Neural cell (in vitro differentiated cells): Measurements from ENCODE around the gene PTCH1. TPM values are rescaled to one million over a fixed set of nuclear protein-coding genes. Genes with fewer than 3 reads are reported as not detected.

Source experiments
- H2AFZ ChIP-seq: fragments of 200-600, 300-800 bp; sonication (generic), shearing (Covaris generic); 2 replicates; pipeline ENCODE4 v1.6.0; 2014; ENCODE audit warnings: low read depth, mild to moderate bottlenecking, antibody characterized with exemption, low read length, moderate library complexity
- H3F3A ChIP-seq: fragments of 200-600 bp; shearing (Covaris generic); 2 replicates; pipeline ENCODE4 v1.6.1; 2016; ENCODE audit warnings: mild to moderate bottlenecking, moderate library complexity, mixed read lengths, antibody characterized with exemption, low read length; ENCODE audit not compliant: insufficient read depth, poor library complexity, severe bottlenecking
- H3K27ac ChIP-seq: fragments of 200-600, 300-800 bp; sonication (generic), shearing (Covaris generic); 2 replicates; pipeline ENCODE4 v1.5.1; 2014; ENCODE audit warnings: mild to moderate bottlenecking, low read length, moderate library complexity
- H3K27me3 ChIP-seq: fragments of 300-800, 200-600 bp; sonication (generic), shearing (Covaris generic); 2 replicates; pipeline ENCODE4 v1.6.0; 2014; ENCODE audit warnings: mild to moderate bottlenecking, low read depth, low read length, moderate library complexity; ENCODE audit not compliant: insufficient read depth
- H3K36me3 ChIP-seq: fragments of 300-800, 200-600 bp; sonication (generic), shearing (Covaris generic); 2 replicates; pipeline ENCODE4 v1.5.1; 2014; ENCODE audit warnings: mild to moderate bottlenecking, antibody characterized with exemption, low read length, moderate library complexity; ENCODE audit not compliant: insufficient read depth
- H3K4me2 ChIP-seq: fragments of 300-800, 200-600 bp; sonication (generic), shearing (Covaris generic); 2 replicates; pipeline ENCODE4 v1.6.0; 2014; ENCODE audit warnings: mild to moderate bottlenecking, low read length
- H3K4me3 ChIP-seq: fragments of 300-800, 200-600 bp; sonication (generic), shearing (Covaris generic); 2 replicates; pipeline ENCODE4 v1.5.1; 2014; ENCODE audit warnings: mild to moderate bottlenecking, low read length, moderate library complexity
- H3K79me2 ChIP-seq: fragments of 200-600 bp; shearing (Covaris generic); replicated peaks from 2 replicates; pipeline ENCODE4 v1.6.0; 2014; ENCODE audit warnings: mild to moderate bottlenecking, low read length, moderate library complexity; ENCODE audit not compliant: insufficient read depth
- H3K9ac ChIP-seq: fragments of 300-800, 200-600 bp; sonication (generic), shearing (Covaris generic); 2 replicates; pipeline ENCODE4 v1.6.1; 2016; ENCODE audit warnings: mild to moderate bottlenecking, low read length, mixed read lengths
- H3K9me2 ChIP-seq: fragments of 200-600 bp; shearing (Covaris generic); 2 replicates; pipeline ENCODE4 v1.6.1; 2016; ENCODE audit warnings: mild to moderate bottlenecking, low read length, mixed read lengths; ENCODE audit not compliant: insufficient read depth
- H3K9me3 ChIP-seq: fragments of 200-600, 300-800 bp; sonication (generic), shearing (Covaris generic); 2 replicates; pipeline ENCODE4 v1.6.1; 2016; ENCODE audit warnings: mild to moderate bottlenecking, mixed run types, low read length, moderate library complexity, mixed read lengths
- H4K20me1 ChIP-seq: fragments of 200-600 bp; shearing (Covaris generic); 2 replicates; pipeline ENCODE4 v1.6.1; 2016; ENCODE audit warnings: mild to moderate bottlenecking, mixed run types; ENCODE audit not compliant: insufficient read depth
- EP300 ChIP-seq: fragments of 450-650 bp; conservative IDR thresholded peaks from 2 replicates; pipeline ENCODE4 v1.6.1; 2014; ENCODE audit warnings: antibody characterized with exemption, mild to moderate bottlenecking, moderate library complexity; ENCODE audit not compliant: poor library complexity, severe bottlenecking
- EZH2 ChIP-seq: fragments of 200-600, 300-800 bp; shearing (Covaris generic), sonication (generic); IDR thresholded peaks from 2 replicates; pipeline ENCODE4 v1.6.1; 2014; ENCODE audit warnings: antibody characterized with exemption, low read length, borderline replicate concordance, mild to moderate bottlenecking; ENCODE audit not compliant: insufficient read depth, poor library complexity, severe bottlenecking
- MXI1 ChIP-seq: fragments of 450-650 bp; conservative IDR thresholded peaks from 2 replicates; pipeline ENCODE4 v1.6.1; 2014; ENCODE audit warnings: antibody characterized with exemption, mild to moderate bottlenecking; ENCODE audit not compliant: poor library complexity, severe bottlenecking
- POLR2AphosphoS5 ChIP-seq: IDR thresholded peaks from 2 replicates; pipeline ENCODE4 v1.6.1; 2012
- RAD21 ChIP-seq: fragments of 450-650 bp; conservative IDR thresholded peaks from 2 replicates; pipeline ENCODE4 v1.6.1; 2014; ENCODE audit warnings: antibody characterized with exemption, mild to moderate bottlenecking, moderate library complexity
- SMC3 ChIP-seq: fragments of 450-650 bp; conservative IDR thresholded peaks from 2 replicates; pipeline ENCODE4 v1.6.1; 2014; ENCODE audit warnings: antibody characterized with exemption, mild to moderate bottlenecking, moderate library complexity; ENCODE audit not compliant: poor library complexity
- TAF1 ChIP-seq: IDR thresholded peaks from 2 replicates; pipeline ENCODE4 v1.6.1; 2012; ENCODE audit warnings: low read depth
- polyA plus RNA-seq: library from polyadenylated mRNA; depleted of rRNA; stranded (reverse); fragments of >200 nt; gene quantifications from 2 replicates; pipeline ENCODE4 v1.2.3, GENCODE V29; 2014
- TF ChIP-seq, protein P1 (sequence below): IDR thresholded peaks from 2 replicates; pipeline ENCODE4 v1.6.1; 2012; ENCODE audit warnings: borderline replicate concordance
- TF ChIP-seq, protein P2 (sequence below): fragments of 450-650 bp; IDR thresholded peaks from 2 replicates; pipeline ENCODE4 v1.5.1; 2014; ENCODE audit warnings: antibody characterized with exemption, mild to moderate bottlenecking, moderate library complexity; ENCODE audit not compliant: poor library complexity, severe bottlenecking

Gene PTCH1
- polyA plus RNA-seq, 1 donor from 2014 or later: 15.6 TPM

DNA sequence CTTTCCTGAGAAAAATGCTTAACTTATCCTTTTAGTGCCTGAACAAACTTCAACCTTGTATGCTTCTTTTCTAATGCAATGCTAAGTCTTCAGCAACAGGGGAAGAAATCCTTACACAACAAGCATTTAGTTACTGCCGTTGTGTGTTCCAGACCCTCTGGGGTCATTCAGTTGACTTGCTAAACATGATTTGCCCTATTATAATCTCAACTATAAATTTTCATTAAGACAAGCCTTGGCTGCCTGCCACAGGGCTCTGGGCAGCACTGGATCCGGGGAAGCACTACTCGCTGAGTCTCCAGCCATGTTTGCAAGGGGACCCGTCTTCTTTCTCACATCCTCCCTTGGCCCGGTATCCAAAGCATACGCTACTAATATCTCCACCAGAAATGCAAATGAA lies 58.1 kb downstream of the PTCH1 start:
- no peak overlapping the region for H3K9ac ChIP-seq
- H3K4me3 ChIP-seq: no peak overlapping the region
- peaks cover 4% of the 10 kb centered on the region for H3F3A ChIP-seq
- TF ChIP-seq POLR2AphosphoS5 (no peak), EP300 (no peak), RAD21 (no peak), MXI1 (no peak), EZH2 (no peak), TAF1 (no peak), SMC3 (no peak)
- TF ChIP-seq, protein P1, sequence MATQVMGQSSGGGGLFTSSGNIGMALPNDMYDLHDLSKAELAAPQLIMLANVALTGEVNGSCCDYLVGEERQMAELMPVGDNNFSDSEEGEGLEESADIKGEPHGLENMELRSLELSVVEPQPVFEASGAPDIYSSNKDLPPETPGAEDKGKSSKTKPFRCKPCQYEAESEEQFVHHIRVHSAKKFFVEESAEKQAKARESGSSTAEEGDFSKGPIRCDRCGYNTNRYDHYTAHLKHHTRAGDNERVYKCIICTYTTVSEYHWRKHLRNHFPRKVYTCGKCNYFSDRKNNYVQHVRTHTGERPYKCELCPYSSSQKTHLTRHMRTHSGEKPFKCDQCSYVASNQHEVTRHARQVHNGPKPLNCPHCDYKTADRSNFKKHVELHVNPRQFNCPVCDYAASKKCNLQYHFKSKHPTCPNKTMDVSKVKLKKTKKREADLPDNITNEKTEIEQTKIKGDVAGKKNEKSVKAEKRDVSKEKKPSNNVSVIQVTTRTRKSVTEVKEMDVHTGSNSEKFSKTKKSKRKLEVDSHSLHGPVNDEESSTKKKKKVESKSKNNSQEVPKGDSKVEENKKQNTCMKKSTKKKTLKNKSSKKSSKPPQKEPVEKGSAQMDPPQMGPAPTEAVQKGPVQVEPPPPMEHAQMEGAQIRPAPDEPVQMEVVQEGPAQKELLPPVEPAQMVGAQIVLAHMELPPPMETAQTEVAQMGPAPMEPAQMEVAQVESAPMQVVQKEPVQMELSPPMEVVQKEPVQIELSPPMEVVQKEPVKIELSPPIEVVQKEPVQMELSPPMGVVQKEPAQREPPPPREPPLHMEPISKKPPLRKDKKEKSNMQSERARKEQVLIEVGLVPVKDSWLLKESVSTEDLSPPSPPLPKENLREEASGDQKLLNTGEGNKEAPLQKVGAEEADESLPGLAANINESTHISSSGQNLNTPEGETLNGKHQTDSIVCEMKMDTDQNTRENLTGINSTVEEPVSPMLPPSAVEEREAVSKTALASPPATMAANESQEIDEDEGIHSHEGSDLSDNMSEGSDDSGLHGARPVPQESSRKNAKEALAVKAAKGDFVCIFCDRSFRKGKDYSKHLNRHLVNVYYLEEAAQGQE: no peak
- TF ChIP-seq, protein P2, sequence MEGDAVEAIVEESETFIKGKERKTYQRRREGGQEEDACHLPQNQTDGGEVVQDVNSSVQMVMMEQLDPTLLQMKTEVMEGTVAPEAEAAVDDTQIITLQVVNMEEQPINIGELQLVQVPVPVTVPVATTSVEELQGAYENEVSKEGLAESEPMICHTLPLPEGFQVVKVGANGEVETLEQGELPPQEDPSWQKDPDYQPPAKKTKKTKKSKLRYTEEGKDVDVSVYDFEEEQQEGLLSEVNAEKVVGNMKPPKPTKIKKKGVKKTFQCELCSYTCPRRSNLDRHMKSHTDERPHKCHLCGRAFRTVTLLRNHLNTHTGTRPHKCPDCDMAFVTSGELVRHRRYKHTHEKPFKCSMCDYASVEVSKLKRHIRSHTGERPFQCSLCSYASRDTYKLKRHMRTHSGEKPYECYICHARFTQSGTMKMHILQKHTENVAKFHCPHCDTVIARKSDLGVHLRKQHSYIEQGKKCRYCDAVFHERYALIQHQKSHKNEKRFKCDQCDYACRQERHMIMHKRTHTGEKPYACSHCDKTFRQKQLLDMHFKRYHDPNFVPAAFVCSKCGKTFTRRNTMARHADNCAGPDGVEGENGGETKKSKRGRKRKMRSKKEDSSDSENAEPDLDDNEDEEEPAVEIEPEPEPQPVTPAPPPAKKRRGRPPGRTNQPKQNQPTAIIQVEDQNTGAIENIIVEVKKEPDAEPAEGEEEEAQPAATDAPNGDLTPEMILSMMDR: no peak
- H3K27me3 ChIP-seq: no peaks in the 10 kb centered on the region
- H3K4me2 ChIP-seq: no peak overlapping the region
- no peaks in the 10 kb centered on the region for H3K9me2 ChIP-seq
- H3K9me3 ChIP-seq: no peaks in the 10 kb centered on the region
- no peaks in the 10 kb centered on the region for H3K79me2 ChIP-seq
- no peak overlapping the region for H2AFZ ChIP-seq
- no peak overlapping the region for H3K27ac ChIP-seq
- peaks cover 48% of the 10 kb centered on the region for H3K36me3 ChIP-seq
- no peaks in the 10 kb centered on the region for H4K20me1 ChIP-seq

DNA sequence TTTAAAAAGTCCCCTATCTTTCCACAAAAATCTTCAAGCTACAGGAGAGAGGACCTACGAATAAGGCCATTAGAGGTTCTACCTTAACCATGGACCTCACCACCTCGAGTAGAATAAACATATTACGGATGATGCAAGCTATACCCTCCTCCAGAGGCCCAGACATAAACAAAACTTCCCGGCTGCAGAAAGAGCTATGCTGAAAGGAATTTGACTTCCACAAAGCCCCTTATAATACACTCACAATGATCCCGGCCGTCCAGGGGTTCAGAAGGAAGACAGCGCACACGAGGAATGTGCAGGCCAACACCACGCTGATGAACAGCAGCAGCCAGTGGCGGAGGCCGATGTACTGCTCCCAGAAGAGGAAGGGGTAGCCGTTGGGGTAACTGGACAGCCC lies 59.0 kb downstream of the PTCH1 start:
- Histone ChIP-seq H3K27ac (no peak overlapping the region), H3K36me3 (peaks cover 53% of the 10 kb centered on the region), H2AFZ (no peak overlapping the region), H3K27me3 (no peaks in the 10 kb centered on the region), H3F3A (no peaks in the 10 kb centered on the region), H3K4me3 (no peak overlapping the region), H3K9me3 (no peaks in the 10 kb centered on the region), H3K4me2 (no peak overlapping the region), H3K79me2 (no peaks in the 10 kb centered on the region), H3K9me2 (no peaks in the 10 kb centered on the region), H3K9ac (no peak overlapping the region), H4K20me1 (no peaks in the 10 kb centered on the region)
- TF ChIP-seq MXI1 (no peak), RAD21 (no peak), POLR2AphosphoS5 (no peak), TAF1 (no peak)
- TF ChIP-seq, protein P2: no peak
- TF ChIP-seq, protein P1: no peak
